Measurements from ENCODE around the gene HNRNPH1.

The HNRNPH1 gene

GRCh38 chr5:179601871-179602625 lies 21.4 kb downstream of the HNRNPH1 start:
- DNase-seq: no peak

DNA sequence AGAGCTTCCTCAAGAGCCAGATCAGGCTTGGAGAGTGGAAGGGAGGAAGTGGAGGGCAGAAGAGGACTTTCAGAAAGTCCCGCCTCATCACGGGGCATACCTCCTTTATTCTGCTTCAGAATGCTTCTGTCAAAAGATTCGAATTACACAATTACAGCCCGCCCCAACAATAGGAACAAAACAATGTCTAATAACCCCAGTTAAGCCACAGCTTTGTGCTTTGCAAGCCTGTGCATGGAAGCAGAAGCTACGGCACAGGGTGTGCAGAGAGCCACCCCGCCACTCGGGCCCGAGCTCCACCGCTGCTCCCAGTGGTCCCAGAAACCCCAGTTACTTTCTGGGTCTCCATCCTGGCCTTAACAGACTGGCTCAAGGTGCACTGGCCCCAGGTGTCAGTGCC lies 23.5 kb downstream of the HNRNPH1 start:
- DNase-seq: no peak

DNA sequence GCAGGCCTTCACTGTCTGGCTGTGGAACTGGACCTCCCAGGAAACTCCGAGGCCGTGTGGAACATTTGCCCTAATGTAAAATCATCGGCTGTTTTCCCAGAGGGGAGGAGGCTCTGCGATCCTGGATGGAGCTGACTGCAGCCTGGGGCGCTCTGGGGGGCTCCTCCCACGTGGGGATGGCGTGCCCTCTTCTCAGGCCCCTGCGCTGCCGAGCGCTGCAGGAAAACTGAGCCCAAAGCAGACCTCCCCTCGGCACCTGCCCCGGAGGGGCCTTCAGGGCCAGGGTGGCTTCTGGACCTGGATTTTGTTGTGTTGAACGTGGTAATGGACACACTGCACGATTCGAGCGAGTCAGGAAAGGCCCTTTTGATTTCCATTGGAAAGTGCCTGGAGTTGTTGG lies 23.9 kb downstream of the HNRNPH1 start:
- no peak for DNase-seq

- no peak for DNase-seq
Measured at GRCh38 chr5:179599100-179599499, 24.4 kb downstream of the HNRNPH1 start.

GRCh38 chr5:179596421-179596820 lies 27.1 kb downstream of the HNRNPH1 start:
- DNase-seq: no peak

GRCh38 chr5:179595916-179596315 lies 27.6 kb downstream of the HNRNPH1 start:
- no peak for DNase-seq

DNA sequence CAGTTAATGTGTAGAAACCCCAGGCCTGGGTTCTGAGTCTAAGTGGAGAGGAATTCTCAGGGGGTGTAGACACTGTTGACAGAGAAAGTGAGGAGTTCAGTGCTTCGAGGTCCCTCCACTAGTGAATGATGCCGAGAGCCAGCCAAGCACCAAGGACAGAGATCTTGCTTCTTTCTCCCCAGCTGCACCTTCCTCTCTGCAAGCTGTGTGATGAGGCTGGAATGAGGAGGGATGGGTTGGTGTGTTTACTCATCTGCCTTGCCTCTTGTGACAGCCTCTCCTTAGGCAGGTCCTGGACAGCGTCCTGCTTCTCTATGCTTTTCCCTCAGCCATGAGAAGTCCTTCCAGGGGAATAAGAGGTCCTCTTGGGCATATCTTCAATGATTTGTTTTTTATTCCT lies 35.3 kb downstream of the HNRNPH1 start:
- DNase-seq: no peak

DNA sequence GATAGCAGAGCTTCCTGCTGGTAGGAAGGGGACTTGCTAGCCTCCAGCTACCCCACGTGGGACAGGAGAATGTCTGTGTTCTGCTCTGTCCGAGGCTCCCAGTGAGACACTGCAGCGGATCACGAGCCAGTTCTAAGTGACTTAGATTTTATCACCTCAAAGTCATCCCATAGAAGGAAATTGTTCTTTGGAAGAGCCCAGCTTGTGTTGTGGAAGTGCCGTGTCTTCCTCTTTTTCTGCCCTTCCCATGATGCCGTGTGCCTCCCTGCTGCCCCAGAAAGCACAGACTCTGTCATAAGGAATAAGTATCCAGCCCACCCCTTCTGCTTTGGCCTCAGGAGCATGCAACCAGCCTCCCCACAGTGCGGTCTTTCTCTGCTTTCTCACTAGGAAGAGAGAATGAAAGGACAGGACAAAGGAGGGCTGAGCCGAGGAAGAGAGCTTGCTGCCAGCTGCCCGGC lies 37.5 kb downstream of the HNRNPH1 start:
- DNase-seq: no peak

- no peak for DNase-seq
Measured at GRCh38 chr5:179577286-179577960, 46.0 kb downstream of the HNRNPH1 start.

DNA sequence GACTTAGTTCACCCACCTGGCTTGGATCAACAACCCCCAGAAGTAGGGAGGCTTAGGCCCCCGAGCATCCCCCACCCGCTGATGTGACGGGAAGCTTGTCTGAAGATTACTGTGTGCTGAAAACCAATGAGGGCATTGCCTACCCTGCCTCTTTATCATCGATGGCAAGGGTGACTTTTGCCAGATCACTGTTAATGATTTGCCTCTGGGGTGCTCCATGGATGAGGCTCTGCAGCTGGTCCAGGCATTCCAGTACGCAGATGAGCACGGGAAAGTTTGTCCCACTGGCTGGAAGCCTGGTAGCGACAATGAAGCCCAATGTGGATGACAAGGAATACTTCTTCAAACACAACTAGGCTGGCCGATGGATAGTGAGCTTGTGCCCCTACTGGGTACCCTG lies 51.1 kb downstream of the HNRNPH1 start:
- DNase-seq: no peak

GRCh38 chr5:179568721-179569120 lies 54.8 kb downstream of the HNRNPH1 start:
- no peak for DNase-seq

DNA sequence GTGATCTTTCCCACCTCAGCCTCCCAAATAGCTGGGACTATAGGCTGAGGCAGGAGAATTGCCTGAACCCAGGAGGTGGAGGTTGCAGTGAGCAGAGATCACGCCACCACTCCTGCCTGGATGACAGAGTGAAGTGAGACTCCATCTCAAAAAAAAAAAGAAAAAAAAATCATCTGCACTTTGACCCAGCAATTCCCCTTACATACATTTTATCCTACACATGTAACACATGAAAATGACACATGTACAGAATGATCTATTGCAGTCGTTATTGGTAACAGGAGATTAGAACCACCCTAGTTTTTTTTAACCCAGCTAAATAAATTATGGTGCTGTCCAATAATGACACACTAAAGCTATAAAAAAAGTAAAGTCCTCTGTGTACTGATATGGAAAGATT lies 58.9 kb downstream of the HNRNPH1 start:
- DNase-seq: no peak
